ENCODE results near the gene RPRD1B.

Gene RPRD1B, protein sequence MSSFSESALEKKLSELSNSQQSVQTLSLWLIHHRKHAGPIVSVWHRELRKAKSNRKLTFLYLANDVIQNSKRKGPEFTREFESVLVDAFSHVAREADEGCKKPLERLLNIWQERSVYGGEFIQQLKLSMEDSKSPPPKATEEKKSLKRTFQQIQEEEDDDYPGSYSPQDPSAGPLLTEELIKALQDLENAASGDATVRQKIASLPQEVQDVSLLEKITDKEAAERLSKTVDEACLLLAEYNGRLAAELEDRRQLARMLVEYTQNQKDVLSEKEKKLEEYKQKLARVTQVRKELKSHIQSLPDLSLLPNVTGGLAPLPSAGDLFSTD

DNA sequence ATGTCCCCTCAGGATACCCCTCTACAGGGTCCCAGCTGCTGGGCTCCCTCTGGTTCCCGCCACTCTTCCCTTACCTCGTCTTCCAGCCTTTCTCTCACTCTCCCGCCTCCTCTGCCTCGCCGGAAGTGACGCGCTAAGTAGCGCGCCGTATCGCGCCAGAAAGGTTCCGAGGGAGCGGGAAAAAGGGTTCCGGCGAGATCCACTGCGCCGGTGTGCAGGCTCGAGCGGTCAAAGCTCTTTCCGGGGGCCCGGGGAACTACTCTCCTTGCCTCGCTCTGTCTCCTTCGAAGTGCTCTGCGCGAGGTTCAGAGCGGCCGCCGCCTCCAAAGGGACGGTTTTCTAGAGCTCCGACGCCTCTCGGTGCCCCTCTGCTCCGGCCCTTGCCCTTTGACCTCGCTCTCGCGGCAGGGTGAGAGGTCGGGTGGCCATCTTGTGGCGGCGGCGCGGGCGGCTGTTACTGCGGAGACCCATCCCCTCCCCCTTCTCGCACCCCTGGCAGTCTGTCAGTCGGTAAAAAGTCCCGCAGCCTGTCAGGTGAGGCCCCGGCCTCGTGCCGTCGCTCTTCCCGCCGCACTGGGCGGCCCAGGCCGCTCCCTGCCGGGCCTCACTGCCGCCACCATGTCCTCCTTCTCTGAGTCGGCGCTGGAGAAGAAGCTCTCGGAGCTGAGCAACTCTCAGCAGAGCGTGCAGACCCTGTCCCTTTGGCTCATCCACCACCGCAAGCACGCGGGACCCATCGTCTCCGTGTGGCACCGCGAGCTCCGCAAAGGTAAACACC lies at the start of gene RPRD1B, which contains the start of gene TTI1:
Gene RPRD1B (plus strand): TSS at position 417 of the 778 bp plus-strand sequence. CDS start 202 bp downstream, at position 619.
Gene TTI1 (minus strand): TSS at position 127 of the 778 bp plus-strand sequence. CDS start 19,640 bp downstream, outside the sequence.
- TF ChIP-seq, protein P1, sequence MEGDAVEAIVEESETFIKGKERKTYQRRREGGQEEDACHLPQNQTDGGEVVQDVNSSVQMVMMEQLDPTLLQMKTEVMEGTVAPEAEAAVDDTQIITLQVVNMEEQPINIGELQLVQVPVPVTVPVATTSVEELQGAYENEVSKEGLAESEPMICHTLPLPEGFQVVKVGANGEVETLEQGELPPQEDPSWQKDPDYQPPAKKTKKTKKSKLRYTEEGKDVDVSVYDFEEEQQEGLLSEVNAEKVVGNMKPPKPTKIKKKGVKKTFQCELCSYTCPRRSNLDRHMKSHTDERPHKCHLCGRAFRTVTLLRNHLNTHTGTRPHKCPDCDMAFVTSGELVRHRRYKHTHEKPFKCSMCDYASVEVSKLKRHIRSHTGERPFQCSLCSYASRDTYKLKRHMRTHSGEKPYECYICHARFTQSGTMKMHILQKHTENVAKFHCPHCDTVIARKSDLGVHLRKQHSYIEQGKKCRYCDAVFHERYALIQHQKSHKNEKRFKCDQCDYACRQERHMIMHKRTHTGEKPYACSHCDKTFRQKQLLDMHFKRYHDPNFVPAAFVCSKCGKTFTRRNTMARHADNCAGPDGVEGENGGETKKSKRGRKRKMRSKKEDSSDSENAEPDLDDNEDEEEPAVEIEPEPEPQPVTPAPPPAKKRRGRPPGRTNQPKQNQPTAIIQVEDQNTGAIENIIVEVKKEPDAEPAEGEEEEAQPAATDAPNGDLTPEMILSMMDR (IDR thresholded peaks at IDR 0.05): no peak

DNA sequence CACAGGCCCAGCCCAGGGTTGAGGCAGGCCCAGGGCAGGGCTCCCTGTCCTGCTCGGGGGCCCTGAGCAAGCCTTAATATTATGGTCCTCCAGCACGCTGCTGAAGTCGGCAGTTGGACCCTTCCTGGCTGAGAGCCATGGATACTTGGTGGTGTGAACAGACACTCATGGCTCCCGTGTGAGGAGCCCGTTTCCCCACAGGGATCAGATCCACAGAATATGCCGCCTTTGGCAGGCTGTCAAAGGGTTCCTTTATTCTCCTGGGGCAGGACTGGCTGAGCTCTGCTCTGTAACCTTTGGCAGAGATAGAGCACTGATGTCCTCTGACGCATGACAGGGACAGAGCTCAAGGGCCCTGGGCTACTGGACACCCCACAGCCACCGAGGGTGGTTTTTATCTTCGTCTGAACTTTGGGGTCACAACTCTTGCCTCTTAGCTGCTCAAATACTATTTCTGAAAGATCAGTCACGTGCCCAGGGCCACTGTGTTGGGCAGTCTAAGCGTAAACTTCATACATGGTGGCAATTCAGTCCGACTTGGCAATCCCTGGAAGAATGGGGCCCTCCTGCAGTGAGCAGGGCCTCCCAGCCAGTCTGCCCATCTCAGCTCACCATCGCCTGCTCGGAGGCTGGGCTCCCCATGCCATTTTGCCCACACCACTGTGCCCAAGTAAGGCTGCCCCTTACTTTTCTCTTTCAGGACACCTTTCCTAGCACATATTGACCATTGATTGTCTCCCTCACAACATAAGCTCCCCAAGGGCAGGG lies 49.3 kb upstream of the RPRD1B start:
- TF ChIP-seq, protein P1 (IDR thresholded peaks at IDR 0.05): no peak

DNA sequence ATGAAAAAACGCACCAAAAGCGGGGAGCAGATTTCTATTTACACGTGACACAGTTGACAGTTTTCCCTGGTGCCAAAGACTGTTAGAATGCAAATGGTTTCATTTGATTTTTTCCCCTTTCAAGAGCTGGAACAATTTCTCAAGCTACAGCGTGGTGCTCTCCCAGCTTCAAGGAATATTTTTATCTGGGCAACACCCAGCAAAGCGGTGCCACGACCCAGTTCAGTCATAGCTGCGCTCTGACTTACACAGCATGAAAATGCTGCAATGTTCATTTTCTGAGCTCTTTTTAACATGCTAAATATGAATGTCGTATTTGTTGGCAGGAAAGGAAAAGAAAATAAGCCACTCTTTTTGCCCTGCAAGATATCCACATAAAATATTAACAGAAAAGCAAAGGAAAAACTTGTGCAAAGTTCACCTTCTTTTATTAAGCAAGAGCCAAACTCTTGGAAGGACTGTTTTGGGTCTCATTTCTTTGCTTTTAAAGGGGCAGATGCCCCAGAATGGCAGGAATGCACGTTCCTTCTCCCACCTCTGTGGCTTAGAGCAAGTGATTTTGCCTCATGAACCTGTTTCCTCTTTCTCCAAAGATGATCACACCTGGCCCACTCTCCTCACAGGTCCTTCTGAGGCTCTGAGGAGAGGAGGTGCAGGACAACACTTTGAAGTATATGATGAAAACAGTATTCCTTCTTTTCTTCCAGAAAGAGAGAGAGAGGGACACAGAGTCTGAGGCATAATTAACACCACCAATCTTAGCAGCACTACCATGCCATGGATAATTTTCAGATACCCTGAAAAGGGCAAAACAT lies 47.3 kb upstream of the RPRD1B start:
- TF ChIP-seq, protein P1 (IDR thresholded peaks at IDR 0.05): no peak

DNA sequence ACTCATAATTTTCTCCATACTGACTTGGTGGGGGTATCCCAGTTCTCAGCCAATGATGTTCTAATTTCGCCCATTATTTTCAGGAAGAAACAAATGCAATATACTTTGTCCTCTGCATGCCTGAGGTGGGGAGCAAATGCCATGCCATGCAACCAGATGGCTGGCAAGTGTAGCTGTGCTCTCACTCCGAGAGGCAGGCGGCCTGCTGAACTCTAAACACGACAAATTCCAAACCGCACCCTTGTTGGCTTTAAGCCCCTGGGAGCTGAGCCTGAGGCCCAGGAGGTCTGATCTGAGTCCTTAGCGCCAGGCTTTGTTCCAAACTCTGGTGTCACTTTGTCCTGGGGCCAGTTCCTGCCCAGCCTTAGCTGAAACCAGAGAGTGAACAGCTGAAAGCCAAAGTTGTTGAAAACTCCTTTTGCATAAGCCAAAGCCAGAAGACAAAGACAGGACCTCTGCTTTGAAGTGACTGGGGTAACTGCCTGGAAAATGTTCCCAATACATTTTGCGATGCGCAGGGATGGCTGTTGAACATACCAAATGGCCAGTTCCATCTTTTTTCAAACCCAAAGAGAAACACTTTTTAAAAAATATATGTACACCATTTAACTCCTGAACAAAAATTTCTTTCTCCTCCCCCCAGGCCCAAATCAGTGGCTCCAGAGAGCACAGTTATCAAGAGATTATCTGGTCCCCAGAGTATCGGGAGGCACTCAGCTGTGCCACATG lies 46.5 kb upstream of the RPRD1B start:
- TF ChIP-seq, protein P1 (IDR thresholded peaks at IDR 0.05): no peak

DNA sequence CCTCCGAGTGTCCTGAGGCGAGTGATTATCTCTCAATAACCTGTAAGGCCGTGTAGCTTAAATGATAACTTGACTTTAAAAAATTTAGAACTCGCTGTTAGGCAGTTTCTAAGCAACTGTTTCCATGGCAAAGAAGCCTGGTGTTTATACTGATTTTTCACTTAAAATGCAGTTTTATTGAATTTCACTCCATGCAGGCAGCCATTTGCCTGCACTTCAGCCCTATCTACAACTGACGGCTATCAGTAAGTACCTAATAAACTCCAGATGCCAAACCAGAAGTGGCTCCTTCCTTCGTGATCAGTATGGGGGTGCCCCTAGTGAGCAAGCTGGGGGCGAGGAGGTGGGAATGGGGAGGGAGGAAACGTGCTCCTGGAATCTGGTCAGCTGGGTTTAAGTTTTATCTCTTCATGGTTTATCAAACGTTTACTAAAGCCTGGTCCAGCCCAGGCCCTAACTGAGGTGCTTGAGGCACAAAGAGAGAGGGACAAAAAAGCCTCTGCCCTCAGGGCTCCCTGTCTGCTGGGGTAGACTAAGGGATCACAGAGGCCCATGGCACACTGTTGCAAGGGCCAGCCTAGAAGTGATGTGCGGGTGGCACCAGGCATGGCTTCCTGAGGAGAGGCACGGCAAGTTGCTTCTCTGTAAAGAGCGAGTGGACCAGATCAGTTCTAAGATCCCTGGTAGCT lies 45.8 kb upstream of the RPRD1B start:
- TF ChIP-seq, protein P1 (IDR thresholded peaks at IDR 0.05): no peak

DNA sequence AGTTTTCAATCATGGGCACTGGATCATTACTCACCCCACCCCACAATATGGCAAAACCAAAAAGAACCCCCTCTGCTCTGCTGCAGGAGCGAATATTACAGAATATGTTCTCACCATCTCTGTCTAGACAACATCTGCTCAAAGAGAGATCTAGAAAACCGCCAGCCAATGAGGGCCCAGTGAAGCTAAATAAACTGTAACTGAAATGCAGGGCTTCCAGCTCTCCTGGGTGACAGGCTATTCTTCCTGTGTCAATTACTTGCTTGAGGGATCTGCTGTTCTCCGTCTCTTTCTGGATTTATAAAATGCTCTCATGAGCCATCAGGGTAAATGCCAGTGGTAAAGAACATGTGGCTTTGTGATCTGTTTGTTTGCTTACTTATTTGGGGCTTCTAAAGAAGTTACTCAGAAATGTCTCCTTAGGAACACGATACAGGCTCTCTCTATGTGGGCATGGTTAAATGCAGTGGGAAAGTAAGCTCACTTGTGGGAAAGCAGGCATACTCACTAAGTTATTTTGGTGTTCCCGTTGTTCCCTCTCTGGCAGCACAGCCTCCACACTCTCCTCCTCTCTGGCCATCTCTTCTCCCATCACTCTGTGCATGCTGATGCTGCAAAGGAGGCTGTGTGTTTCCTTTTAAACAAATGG lies 45.1 kb upstream of the RPRD1B start:
- TF ChIP-seq, protein P1 (IDR thresholded peaks at IDR 0.05): no peak

Measured in LNCAP (cell line).